Keratinocyte (primary cell): Measurements from ENCODE around the gene UBE2R2. TPM values are rescaled to one million over a fixed set of nuclear protein-coding genes. Genes with fewer than 3 reads are reported as not detected.

Source experiments
- DNase-seq: peaks from one replicate; pipeline ENCODE4 v3.0.0-alpha.2; 2011; ENCODE audit warnings: low read depth, missing footprints, low spot score
- FAIRE-seq: peaks from 2 replicates; lab custom pipeline; 2011; peaks lifted over from hg19 to GRCh38; lab: Jason Lieb, UNC
- H2AFZ ChIP-seq: 2 replicates; pipeline ENCODE4 v1.6.0; 2012; ENCODE audit warnings: low read length, control low read depth, inconsistent platforms; ENCODE audit not compliant: control insufficient read depth
- H3K27ac ChIP-seq: 2 replicates; pipeline ENCODE4 v1.5.1; 2011; ENCODE audit warnings: low read length; ENCODE audit not compliant: control insufficient read depth, insufficient read depth
- H3K27me3 ChIP-seq: 3 replicates; pipeline ENCODE4 v1.6.0; 2011; ENCODE audit warnings: low read length; ENCODE audit not compliant: control insufficient read depth, insufficient read depth; ENCODE audit errors: extremely low read depth
- H3K36me3 ChIP-seq, 2 experiments: 2 replicates in 1 of 2; 3 replicates in 1 of 2; pipeline ENCODE4 v1.5.1; 2011; ENCODE audit warnings: low read length in 2 of 2, mild to moderate bottlenecking in 1 of 2; ENCODE audit not compliant: control insufficient read depth in 2 of 2, insufficient read depth in 2 of 2; ENCODE audit errors: extremely low read depth in 1 of 2
- H3K4me1 ChIP-seq: 3 replicates; pipeline ENCODE4 v1.5.1; 2011; ENCODE audit warnings: low read length; ENCODE audit not compliant: control insufficient read depth, insufficient read depth; ENCODE audit errors: extremely low read depth
- H3K4me2 ChIP-seq: 3 replicates; pipeline ENCODE4 v1.6.0; 2011; ENCODE audit warnings: low read depth, low read length; ENCODE audit not compliant: control insufficient read depth, insufficient read depth; ENCODE audit errors: extremely low read depth
- H3K4me3 ChIP-seq, 3 experiments: fragments of 200-600 bp in 1 of 3; sonication (generic) in 1 of 3; 2 replicates in 2 of 3; 3 replicates in 1 of 3; pipeline ENCODE4 v1.5.1; 2011 to 2016; ENCODE audit warnings: low read length in 3 of 3, mild to moderate bottlenecking in 3 of 3, control low read depth in 2 of 3, inconsistent platforms in 1 of 3, low read depth in 1 of 3, mixed read lengths in 1 of 3, mixed run types in 1 of 3, moderate library complexity in 1 of 3; ENCODE audit not compliant: control insufficient read depth in 2 of 3, insufficient read depth in 2 of 3; ENCODE audit errors: extremely low read depth in 1 of 3
- H3K79me2 ChIP-seq: 2 replicates; pipeline ENCODE4 v1.6.0; 2012; ENCODE audit warnings: low read length; ENCODE audit not compliant: control insufficient read depth, insufficient read depth
- H3K9ac ChIP-seq: 3 replicates; pipeline ENCODE4 v1.6.0; 2011; ENCODE audit warnings: low read length; ENCODE audit not compliant: control insufficient read depth, insufficient read depth; ENCODE audit errors: extremely low read depth
- H3K9me1 ChIP-seq: 3 replicates; pipeline ENCODE4 v1.6.0; 2011; ENCODE audit warnings: low read length; ENCODE audit not compliant: control insufficient read depth, insufficient read depth; ENCODE audit errors: extremely low read depth
- H3K9me3 ChIP-seq: 2 replicates; pipeline ENCODE4 v1.5.1; 2012; ENCODE audit warnings: low read depth, low read length; ENCODE audit not compliant: control insufficient read depth
- H4K20me1 ChIP-seq: 3 replicates; pipeline ENCODE4 v1.6.0; 2011; ENCODE audit warnings: low read length; ENCODE audit not compliant: control insufficient read depth, insufficient read depth; ENCODE audit errors: extremely low read depth
- EZH2 ChIP-seq: IDR thresholded peaks from one replicate; pipeline ENCODE4 v1.6.1; 2012; ENCODE audit warnings: inconsistent platforms, mild to moderate bottlenecking, low read length, moderate library complexity
- dilution Hi-C: fragments of 300-500 bp; cut with MboI; formaldehyde crosslinking; loops from one replicate; pipeline ENCODE4 v1.7.0; 2020; ENCODE audit warnings: low sequenced_read_pairs; ENCODE audit not compliant: extremely low pct_ligation_motif_present
- polyA plus RNA-seq, 5 experiments: library from polyadenylated mRNA; depleted of rRNA in 3 of 5; stranded (reverse) in 3 of 5; stranded (forward) in 1 of 5; unstranded in 1 of 5; fragments of >200 nt; gene quantifications; 1 replicate in 1 of 5; 2 replicates in 3 of 5; 3 replicates in 1 of 5; pipeline versions ENCODE4 v1.2.1 to v1.2.3, GENCODE V29; 2011 to 2012; ENCODE audit warnings: missing spikeins in 2 of 5, low read depth in 1 of 5, low replicate concordance in 1 of 5
- TF ChIP-seq, protein P1 (sequence below), 3 experiments: IDR thresholded peaks in 1 of 3; conservative IDR thresholded peaks in 1 of 3; optimal IDR thresholded peaks in 1 of 3; 2 replicates in 2 of 3; 3 replicates in 1 of 3; pipeline versions ENCODE3 to v1.5.1; 2011; ENCODE audit warnings: low read length in 3 of 3, mild to moderate bottlenecking in 3 of 3, moderate library complexity in 2 of 3, control low read depth in 1 of 3, inconsistent platforms in 1 of 3; ENCODE audit not compliant: insufficient read depth in 2 of 3; ENCODE audit errors: extremely low read depth in 1 of 3

UBE2R2 gene
- polyA plus RNA-seq, 1 donor (not counting 4 experiments of a cell fraction or from before 2014, with no cell fraction given): 20.5 TPM

DNA sequence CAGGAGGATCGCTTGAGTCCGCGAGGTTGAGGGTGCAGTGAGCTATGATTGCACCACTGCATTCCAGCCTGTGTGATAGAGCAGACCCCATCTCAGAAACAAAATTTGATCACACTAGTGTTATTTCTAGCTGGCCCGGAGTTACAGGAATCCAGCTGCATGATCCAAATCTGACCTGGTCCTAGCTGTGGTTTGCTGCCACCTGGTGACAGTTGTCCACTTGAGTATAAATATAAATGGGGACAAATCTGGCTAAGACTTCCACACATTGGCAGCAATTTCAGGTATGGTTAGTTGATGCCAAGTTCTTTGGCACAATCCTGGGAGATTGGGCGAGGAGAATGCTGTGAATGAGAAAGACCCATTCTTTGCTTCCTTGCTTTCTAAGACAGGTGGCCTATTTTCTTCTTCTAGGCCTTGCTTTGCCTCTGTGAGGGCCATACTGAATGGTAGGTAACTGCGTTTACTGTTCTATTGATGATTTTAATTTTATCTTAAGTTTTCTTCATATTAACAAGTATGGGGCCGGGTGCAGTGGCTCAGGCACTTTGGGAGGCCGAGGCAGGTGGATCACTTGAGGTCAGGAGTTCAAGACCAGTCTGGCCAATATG, 35.4 kb downstream of the UBE2R2 start:
- H3K79me2 ChIP-seq: peaks cover 94% of the 10 kb centered on the region
- dilution Hi-C loops: no loop called here

DNA sequence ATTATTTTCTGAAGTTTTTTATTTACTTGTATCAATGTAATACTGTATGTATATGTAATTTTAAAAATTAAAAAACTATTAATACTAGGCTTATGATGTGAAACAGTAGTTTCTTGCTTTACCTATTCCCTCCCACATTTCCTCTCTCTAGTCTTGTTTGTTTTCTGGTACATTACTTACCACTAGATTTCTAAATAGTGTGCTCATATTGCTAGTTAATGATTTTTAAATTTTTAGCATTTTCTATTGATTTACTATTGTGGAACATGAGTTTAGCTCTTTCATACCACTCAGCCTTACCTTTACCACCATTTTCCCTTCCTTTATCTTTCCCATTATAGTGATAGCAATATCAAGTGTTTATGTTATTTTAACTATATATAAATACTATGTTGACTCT, 39.3 kb downstream of the UBE2R2 start:
- no peak for DNase-seq
- no peak overlapping the region for H3K27ac ChIP-seq
- H3K79me2 ChIP-seq: peaks cover 96% of the 10 kb centered on the region
- peaks cover 5% of the 10 kb centered on the region for H3K4me1 ChIP-seq
- TF ChIP-seq, protein P1, sequence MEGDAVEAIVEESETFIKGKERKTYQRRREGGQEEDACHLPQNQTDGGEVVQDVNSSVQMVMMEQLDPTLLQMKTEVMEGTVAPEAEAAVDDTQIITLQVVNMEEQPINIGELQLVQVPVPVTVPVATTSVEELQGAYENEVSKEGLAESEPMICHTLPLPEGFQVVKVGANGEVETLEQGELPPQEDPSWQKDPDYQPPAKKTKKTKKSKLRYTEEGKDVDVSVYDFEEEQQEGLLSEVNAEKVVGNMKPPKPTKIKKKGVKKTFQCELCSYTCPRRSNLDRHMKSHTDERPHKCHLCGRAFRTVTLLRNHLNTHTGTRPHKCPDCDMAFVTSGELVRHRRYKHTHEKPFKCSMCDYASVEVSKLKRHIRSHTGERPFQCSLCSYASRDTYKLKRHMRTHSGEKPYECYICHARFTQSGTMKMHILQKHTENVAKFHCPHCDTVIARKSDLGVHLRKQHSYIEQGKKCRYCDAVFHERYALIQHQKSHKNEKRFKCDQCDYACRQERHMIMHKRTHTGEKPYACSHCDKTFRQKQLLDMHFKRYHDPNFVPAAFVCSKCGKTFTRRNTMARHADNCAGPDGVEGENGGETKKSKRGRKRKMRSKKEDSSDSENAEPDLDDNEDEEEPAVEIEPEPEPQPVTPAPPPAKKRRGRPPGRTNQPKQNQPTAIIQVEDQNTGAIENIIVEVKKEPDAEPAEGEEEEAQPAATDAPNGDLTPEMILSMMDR (optimal IDR thresholded peaks at IDR 0.05 in 1 of 3, IDR thresholded peaks at IDR 0.05 in 1 of 3, conservative IDR thresholded peaks at IDR 0.05 in 1 of 3; ENCODE audit: extremely low read depth in 1 of 3, insufficient read depth in 2 of 3, low read length in 3 of 3): no peak
- no peak for TF ChIP-seq EZH2
- no peaks in the 10 kb centered on the region for H3K36me3 ChIP-seq
- no peak overlapping the region for H3K9ac ChIP-seq
- dilution Hi-C loops: no loop called here
- H3K9me3 ChIP-seq: no peaks in the 10 kb centered on the region
- no peak for FAIRE-seq
- H3K9me1 ChIP-seq: peaks cover 2% of the 10 kb centered on the region
- H2AFZ ChIP-seq: no peak overlapping the region
- H3K4me3 ChIP-seq: no peak overlapping the region
- peaks cover 9% of the 10 kb centered on the region for H4K20me1 ChIP-seq
- no peaks in the 10 kb centered on the region for H3K27me3 ChIP-seq
- no peak overlapping the region for H3K4me2 ChIP-seq

More for the DNA sequence above, 35.4 kb downstream of the UBE2R2 start:
- no peak overlapping the region for H3K4me2 ChIP-seq
- FAIRE-seq: peak; percentile 77
- H3K4me1 ChIP-seq: no peaks in the 10 kb centered on the region
- H3K36me3 ChIP-seq: no peaks in the 10 kb centered on the region
- DNase-seq: no peak
- no peak overlapping the region for H3K27ac ChIP-seq
- H3K27me3 ChIP-seq: no peaks in the 10 kb centered on the region
- no peak overlapping the region for H2AFZ ChIP-seq
- H3K4me3 ChIP-seq: no peak overlapping the region
- peaks cover 9% of the 10 kb centered on the region for H4K20me1 ChIP-seq
- H3K9me1 ChIP-seq: peaks cover 2% of the 10 kb centered on the region
- TF ChIP-seq, protein P1 (optimal IDR thresholded peaks at IDR 0.05 in 1 of 3, IDR thresholded peaks at IDR 0.05 in 1 of 3, conservative IDR thresholded peaks at IDR 0.05 in 1 of 3; ENCODE audit: extremely low read depth in 1 of 3, insufficient read depth in 2 of 3, low read length in 3 of 3): peak; percentile 41 to 72 (median 49)
- no peak for TF ChIP-seq EZH2
- H3K9ac ChIP-seq: no peak overlapping the region
- H3K9me3 ChIP-seq: no peaks in the 10 kb centered on the region
